Neural progenitor cell (in vitro differentiated cells): ENCODE measurements around the gene CKB.

Experiments used
- CTCF ChIP-seq: fragments of 200-600 bp; sonication (generic); IDR thresholded peaks from 2 replicates; pipeline ENCODE4 v1.5.1; 2017; ENCODE audit warnings: antibody characterized with exemption, mild to moderate bottlenecking
- EZH2 ChIP-seq: fragments of 200-600 bp; sonication (generic); IDR thresholded peaks from 2 replicates; pipeline ENCODE4 v1.6.1; 2017; ENCODE audit warnings: antibody characterized with exemption, mild to moderate bottlenecking, moderate library complexity

- TF ChIP-seq CTCF (no peak), EZH2 (no peak)
These were observed 39.0 kb downstream of the CKB start for GRCh38 chr14:103483600-103483999.
